HG03108 (cell line): ENCODE measurements around the gene ZMIZ1.
"Not testable (repeated sequence)": the region's sequence is repeated elsewhere in the genome, so short reads cannot be mapped to it uniquely, and the experiment has no call there.

Source experiments
- ATAC-seq: cut with Tn5 transposase; IDR thresholded peaks from one replicate; pipeline ENCODE4 v1.9.1; 2021; ENCODE audit warnings: moderate library complexity; ENCODE audit not compliant: unreplicated experiment

ZMIZ1 gene

DNA sequence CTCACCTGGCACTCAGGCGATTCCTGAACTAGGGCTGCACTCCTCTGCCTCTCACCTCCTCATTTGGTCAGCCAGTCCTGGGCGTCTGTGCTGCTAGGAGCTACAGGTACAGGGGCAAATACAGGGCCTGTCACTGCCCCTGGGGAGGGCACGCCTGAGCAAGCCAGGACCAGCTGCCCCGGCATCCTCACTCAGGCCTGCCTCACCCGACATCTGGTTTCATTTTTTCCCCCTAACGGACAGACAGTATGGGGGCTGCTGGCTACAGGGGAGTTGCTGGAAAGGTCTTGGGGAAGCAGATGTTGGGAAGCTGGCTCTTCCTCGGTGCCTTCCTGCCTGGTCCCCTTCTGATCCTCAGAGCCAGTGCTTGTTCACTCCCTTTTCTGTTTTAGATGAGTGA lies 201.2 kb downstream of the ZMIZ1 start:
- ATAC-seq = no peak

DNA sequence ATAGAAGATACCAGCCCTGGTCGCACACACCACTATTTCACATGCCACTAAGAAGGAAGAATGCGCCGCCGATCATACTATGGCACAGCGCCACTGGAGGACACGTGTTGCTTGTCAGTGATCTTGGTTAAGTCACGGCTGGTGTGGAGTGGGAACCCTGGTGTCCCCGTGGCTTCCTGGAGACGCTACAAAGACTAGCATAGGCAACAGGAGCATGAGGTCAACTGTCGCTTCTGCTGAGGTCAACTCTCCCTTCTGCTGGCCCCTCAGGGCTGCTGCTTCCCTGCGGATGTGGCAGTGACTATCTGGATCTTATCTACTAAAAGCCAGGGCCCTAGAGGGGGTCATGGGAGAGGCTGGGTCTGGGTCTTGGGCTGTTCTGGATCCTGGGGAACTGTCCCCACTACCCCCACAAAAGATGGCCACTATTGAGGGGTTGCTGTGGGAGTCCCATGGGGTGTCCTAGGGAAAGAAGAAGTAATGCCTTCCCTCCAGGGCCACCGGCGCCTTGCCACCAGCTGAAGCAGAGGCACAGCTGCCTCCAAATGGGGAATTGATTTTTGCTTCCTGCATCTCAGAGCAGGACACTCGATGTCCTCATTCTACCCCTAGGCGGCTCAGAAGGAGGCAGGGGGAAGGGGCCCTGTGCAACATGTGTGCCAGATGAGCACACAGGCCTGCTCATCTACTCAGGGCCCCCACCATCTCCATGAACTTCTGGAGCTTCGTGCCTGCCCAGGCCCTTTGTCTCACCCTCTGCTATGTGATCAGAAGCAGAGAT lies 201.9 kb downstream of the ZMIZ1 start:
- no peak for ATAC-seq

DNA sequence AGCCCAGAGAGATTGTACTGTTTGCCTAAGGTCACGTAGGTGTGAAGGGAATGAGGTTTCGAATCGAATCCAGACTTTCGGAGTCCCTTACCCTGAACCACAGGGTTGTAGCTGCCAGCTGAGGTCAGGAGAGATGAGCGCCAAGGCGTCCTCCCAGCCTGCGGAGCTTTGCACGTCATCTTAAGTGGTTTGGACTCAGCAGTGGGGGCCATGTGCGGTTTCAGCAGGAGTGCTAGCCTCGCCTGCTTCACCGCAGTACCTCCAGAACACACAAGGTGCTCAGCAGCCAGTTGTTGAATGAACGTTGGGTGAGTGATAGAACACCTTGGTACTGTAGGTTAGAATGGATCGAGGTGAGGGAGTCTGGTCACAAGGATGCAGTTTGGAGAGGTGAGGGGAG lies 203.6 kb downstream of the ZMIZ1 start:
- ATAC-seq = no peak

DNA sequence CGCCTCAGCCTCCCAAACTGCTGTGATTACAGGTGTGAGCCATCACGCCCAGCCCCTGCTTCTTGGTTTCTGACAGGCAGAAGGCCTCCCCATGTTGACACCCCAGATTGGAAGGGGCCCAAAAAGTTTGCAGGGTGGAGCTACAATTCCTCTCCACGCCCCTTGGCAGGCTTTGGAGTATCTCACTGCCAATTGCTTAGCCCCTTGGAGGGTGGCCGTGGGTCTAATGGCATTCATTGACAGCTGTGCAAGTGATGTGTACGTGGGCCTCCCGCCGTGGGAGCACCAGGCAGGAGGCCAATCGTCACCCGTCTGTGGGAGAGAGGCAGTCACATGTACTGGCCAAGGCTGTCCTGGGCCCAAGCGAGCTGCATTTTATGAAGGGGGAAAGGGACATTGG lies 204.8 kb downstream of the ZMIZ1 start:
- ATAC-seq = no peak

GRCh38 chr10:79274279-79275104 lies 205.7 kb downstream of the ZMIZ1 start:
- ATAC-seq = no peak

- no peak for ATAC-seq
Observed at GRCh38 chr10:79275105-79275430, 206.3 kb downstream of the ZMIZ1 start.

DNA sequence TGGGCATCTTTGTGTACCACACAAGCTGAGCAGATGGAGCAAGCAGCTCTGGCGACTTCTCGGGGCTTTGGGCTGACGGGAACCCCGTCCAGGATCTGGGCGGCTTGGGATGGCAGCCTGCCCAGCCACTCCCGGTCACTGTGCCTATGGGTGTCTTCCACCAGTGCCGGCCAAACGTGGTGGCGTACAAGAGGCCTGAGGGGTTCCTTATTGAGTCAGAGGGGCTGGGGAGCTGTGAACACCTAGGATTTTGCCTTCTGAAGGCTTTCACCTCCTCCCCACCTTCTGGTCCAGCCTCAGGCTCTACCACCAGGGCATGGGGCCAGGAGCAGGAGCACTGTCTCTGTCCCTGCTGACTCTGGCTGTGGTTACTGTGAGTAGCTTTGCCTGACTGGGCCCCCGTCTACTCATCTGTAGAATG lies 206.7 kb downstream of the ZMIZ1 start:
- ATAC-seq = no peak

GRCh38 chr10:79277579-79278269 lies 209.0 kb downstream of the ZMIZ1 start:
- no peak for ATAC-seq

GRCh38 chr10:79279047-79279446 lies 210.3 kb downstream of the ZMIZ1 start:
- not testable (repeated sequence) for ATAC-seq

DNA sequence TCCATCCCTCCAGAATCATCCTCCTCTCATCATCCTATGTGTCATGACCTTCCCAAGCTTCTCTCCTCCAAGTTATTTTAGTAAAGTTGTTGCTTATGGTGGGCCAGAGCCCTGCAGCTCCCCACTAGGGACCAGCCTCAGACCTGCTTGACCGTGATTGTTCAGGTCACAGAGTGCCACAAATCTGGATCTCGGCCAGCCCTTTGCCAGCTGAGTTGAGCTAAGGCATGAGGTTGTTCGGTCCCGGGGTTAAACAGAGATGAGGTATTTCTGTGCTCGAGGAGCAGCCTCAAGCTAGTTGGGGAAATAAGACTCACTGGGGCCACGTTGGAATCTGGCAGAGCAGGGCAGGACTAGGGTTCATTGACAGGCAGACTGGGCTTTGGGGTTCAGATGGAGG lies 212.2 kb downstream of the ZMIZ1 start:
- no peak for ATAC-seq

DNA sequence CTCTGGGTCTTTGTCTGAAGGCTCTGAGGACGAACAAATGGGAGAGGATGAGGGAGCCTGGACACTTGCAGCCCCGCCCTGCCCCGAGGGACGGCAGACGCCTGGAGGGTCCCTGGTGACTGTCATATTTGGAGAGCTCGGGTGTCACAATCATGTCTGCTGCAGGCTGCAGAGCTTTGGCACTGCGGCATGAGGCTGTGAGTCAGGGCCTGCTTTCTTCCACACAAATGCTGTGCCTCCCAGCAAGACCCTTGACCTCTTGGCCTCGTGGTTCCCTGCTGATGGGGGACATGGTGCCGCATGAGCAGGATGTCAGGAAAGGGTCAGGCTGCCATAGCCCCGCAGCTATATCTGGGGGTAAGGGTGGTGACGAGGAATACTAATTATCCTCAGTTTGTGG lies 213.6 kb downstream of the ZMIZ1 start:
- ATAC-seq = no peak

GRCh38 chr10:79283616-79284015 lies 214.8 kb downstream of the ZMIZ1 start:
- ATAC-seq = no peak

- no peak for ATAC-seq
Observed at GRCh38 chr10:79284158-79284871, 215.5 kb downstream of the ZMIZ1 start.

DNA sequence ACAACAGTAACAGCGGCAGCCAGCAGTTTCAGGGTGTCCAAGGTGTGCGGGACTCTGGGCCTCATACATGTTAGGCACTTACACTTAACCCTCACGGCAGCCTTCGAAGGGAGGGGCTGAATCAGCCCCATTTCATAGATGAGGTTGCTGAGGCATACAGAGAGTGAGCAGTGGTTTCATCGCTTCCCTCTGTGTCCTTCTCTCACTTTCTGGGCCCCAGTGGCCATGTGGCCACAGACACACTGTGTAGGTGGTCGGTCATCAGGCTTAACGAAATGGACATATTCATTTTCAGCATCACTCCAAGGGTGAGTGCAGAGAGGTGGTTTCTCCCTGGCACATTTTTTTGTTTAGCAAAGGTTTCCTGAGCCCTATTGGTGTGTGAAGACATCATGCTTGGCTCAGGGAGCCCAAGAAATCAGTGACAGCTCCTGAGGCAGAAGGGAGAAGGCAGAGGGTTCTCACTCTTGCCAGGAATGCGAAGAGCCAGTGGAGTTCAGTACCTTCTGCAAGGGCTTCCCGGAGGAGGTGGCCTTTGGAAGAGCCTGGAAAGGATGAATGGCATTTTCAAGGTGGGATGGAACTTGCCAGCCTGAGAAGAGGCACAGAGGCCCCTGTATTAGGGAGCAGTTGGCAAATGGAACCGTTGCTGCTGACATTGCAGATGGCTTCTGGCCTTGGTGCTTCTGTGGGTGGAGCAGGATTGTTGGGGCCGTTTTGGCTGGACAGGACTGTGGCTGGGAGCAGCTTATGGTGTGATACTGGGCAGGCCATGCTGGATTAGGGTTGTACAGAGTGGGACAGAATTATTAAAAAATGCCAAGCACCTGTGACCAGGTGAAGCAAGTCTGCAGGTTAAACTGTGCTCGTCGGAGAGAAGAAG lies 216.8 kb downstream of the ZMIZ1 start:
- ATAC-seq = peak; percentile 48

- ATAC-seq = peak; percentile 76
Observed at GRCh38 chr10:79286318-79286951, 217.7 kb downstream of the ZMIZ1 start.

- ATAC-seq = no peak
Observed at GRCh38 chr10:79287973-79288723, 219.4 kb downstream of the ZMIZ1 start.

DNA sequence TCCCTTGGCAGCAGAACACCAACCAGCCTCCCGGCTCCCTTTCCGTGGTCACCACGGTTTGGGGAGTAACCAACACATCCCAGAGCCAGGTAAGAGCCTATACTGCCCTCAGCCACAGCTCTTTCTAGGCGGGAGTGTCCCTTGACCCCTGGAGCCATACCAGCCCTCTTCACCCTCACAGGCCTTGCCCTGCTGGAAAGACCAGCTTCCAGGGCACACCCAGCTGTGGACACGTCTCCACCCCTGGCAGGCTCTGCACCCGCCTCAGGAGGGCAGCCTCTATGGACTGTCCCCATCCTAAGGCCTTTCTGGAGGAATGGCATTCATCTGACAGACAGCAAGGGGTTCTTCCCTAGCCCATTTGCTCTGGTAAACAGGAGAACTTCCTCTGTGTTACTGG lies 221.0 kb downstream of the ZMIZ1 start:
- no peak for ATAC-seq

DNA sequence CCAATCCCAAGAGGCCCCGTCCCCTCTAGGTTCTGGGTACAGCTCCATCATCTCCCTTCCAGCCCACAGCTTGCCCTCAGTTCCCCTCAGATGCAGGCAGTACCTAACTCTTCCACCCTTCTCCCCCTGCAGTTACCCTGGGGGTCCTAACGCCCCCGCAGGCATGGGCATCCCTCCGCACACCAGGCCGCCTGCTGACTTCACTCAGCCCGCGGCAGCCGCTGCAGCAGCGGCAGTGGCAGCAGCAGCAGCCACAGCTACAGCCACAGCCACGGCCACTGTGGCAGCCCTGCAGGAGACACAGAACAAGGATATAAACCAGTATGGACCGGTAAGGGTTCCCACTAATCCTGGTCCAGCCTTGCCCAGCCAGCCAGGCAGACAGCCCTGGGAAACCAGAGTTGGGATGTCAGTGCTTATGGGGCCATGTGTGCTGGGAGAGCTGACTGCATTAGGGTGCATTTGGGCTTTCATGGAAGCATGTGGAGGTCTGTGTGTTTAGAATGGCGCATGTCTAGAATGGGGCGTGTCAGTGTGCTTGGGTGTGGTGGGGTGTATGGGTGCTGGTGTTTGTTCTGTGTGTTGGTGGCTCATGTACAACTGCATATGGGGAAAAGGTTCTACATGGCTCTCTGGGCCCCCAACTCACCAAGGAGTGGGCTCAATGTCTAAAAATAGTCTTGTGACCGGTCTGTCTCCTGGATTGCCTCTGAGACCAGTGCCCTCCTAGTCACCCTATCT lies 223.4 kb downstream of the ZMIZ1 start:
- no peak for ATAC-seq
